Measurements from ENCODE around the gene ETF1. TPM values are rescaled to one million over a fixed set of nuclear protein-coding genes. Genes with fewer than 3 reads are reported as not detected.

The ETF1 gene
- total and polyA plus RNA-seq, 9 of the 15 experiments (the other 6 are each of a cell fraction or from before 2014, with no cell fraction given), result 53.7 to 209 (median 164) TPM

- TF ChIP-seq PYGO2 (tag; IDR thresholded peaks at IDR 0.05) (no peak), ZNF717 (CRISPR knock-in tag; IDR thresholded peaks at IDR 0.05) (no peak), L3MBTL2 (IDR thresholded peaks at IDR 0.05) (no peak), ZNF518B (CRISPR knock-in tag; IDR thresholded peaks at IDR 0.05) (no peak), ELK3 (CRISPR knock-in tag; IDR thresholded peaks at IDR 0.05) (no peak), ELF4 (CRISPR knock-in tag; IDR thresholded peaks at IDR 0.05) (no peak), ZC3H8 (IDR thresholded peaks at IDR 0.05) (no peak), POU5F1 (IDR thresholded peaks at IDR 0.05; ENCODE audit: borderline replicate concordance, low read depth, low read length, partially characterized antibody) (no peak), POLR2H (tag; IDR thresholded peaks at IDR 0.05; ENCODE audit: low read depth) (no peak), MECOM (CRISPR knock-in tag; IDR thresholded peaks at IDR 0.05) (no peak), CUX1 (CRISPR knock-in tag; IDR thresholded peaks at IDR 0.05) (no peak), SMAD1 (IDR thresholded peaks at IDR 0.05; ENCODE audit: low read depth, low read length, partially characterized antibody) (peak; percentile 48), ZNF740 (CRISPR knock-in tag; IDR thresholded peaks at IDR 0.05) (peak; percentile 49; the same call in 1 of the 2 replicates), ZNF740 (tag; IDR thresholded peaks at IDR 0.05) (no peak), CHD4 (IDR thresholded peaks at IDR 0.05; ENCODE audit: insufficient read depth, insufficient replicate concordance, low read depth, low read length, poor library complexity, severe bottlenecking) (no peak), RBM15 (IDR thresholded peaks at IDR 0.05; ENCODE audit: insufficient read depth, low read length) (peak; percentile 100)
Measured at GRCh38 chr5:138466900-138467710, 75.9 kb downstream of the ETF1 start (continued).
